ENCODE data around the gene RAB9A.
"Not testable (repeated sequence)": the region's sequence is repeated elsewhere in the genome, so short reads cannot be mapped to it uniquely, and the experiment has no call there.

Gene RAB9A

DNA sequence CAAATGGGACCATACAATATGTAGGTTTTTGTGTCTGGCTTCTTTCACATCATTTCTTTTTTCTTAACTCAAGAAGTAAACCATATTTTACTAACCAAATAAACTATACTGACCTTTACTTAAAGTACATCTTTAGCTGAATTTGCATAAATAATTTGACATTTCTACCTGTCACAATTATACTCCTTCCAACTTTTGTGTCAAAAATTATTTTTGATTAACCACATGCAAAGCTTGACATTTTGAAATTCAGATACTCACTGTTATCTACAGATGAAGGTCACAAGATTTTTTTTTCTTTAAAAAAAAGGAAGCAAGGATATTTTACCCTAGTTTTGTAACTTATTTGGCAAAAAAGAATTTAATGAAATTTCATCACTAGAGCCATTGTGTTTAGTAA is 12.0 kb upstream of the RAB9A start:
- H3K79me2 ChIP-seq (ENCODE audit: control insufficient read depth, insufficient read depth, low read length, poor library complexity): no peaks in the 10 kb centered on the region
- DNase-seq: no peak
- H3K9ac ChIP-seq (ENCODE audit: low read length): no peak overlapping the region
- H2AK5ac ChIP-seq (ENCODE audit: low read length): no peak overlapping the region
- no peak overlapping the region for H2BK120ac ChIP-seq (ENCODE audit: insufficient read depth, low read length, poor library complexity)
- no peak overlapping the region for H3K4ac ChIP-seq (ENCODE audit: low read depth, low read length)
- H3K79me1 ChIP-seq (ENCODE audit: low read length): no peaks in the 10 kb centered on the region
- no peak overlapping the region for H3K23ac ChIP-seq (ENCODE audit: low read length)
- no peak overlapping the region for H4K8ac ChIP-seq (ENCODE audit: low read depth, low read length)
- no peak overlapping the region for H3K4me2 ChIP-seq (ENCODE audit: low read length)
- no peak overlapping the region for H2BK12ac ChIP-seq (ENCODE audit: low read length)
- no peaks in the 10 kb centered on the region for H3K9me3 ChIP-seq (ENCODE audit: insufficient read depth, low read depth, low read length)
- H3K4me1 ChIP-seq (ENCODE audit: control insufficient read depth in 1 of 2, insufficient read depth in 2 of 2, low read length in 2 of 2): no peaks in the 10 kb centered on the region
- no peak overlapping the region for H3K18ac ChIP-seq (ENCODE audit: low read length)
- H3K27ac ChIP-seq (ENCODE audit: low read depth, low read length): no peak overlapping the region
- H4K12ac ChIP-seq (ENCODE audit: low read depth, low read length): no peak overlapping the region
- H2AFZ ChIP-seq (ENCODE audit: insufficient read depth, low read length, poor library complexity): no peak overlapping the region
- H3K36me3 ChIP-seq (ENCODE audit: control insufficient read depth in 1 of 2, insufficient read depth in 2 of 2, low read length in 2 of 2): no peaks in the 10 kb centered on the region
- H3K4me3 ChIP-seq (ENCODE audit: low read depth, low read length): no peak overlapping the region
- H3K14ac ChIP-seq (ENCODE audit: low read length): no peak overlapping the region
- H3K27me3 ChIP-seq (ENCODE audit: insufficient read depth, low read length): no peaks in the 10 kb centered on the region
- no peak overlapping the region for H2BK5ac ChIP-seq (ENCODE audit: low read depth, low read length, poor library complexity)
- H4K91ac ChIP-seq (ENCODE audit: low read depth, low read length): no peak overlapping the region

DNA sequence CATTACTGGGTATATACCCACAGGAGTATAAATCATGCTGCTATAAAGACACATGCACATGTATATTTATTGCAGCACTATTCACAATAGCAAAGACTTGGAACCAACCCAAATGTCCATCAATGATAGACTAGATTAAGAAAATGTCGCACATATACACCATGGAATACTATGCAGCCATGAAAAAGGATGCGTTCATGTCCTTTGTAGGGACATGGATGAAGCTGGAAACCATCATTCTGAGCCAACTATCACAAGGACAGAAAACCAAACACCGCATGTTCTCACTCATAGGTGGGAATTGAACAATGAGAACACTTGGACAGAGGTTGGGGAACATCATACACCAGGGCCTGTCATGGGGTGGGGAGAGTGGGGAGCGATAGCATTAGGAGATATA is 9.2 kb upstream of the RAB9A start:
- H3K79me2 ChIP-seq (ENCODE audit: control insufficient read depth, insufficient read depth, low read length, poor library complexity); H2BK12ac ChIP-seq (ENCODE audit: low read length); H3K23ac ChIP-seq (ENCODE audit: low read length); H3K4me3 ChIP-seq (ENCODE audit: low read depth, low read length); H3K4me2 ChIP-seq (ENCODE audit: low read length); H4K91ac ChIP-seq (ENCODE audit: low read depth, low read length); H3K14ac ChIP-seq (ENCODE audit: low read length); H3K36me3 ChIP-seq (ENCODE audit: control insufficient read depth in 1 of 2, insufficient read depth in 2 of 2, low read length in 2 of 2); H4K8ac ChIP-seq (ENCODE audit: low read depth, low read length); H3K9ac ChIP-seq (ENCODE audit: low read length); DNase-seq; H3K27ac ChIP-seq (ENCODE audit: low read depth, low read length); H4K12ac ChIP-seq (ENCODE audit: low read depth, low read length); H2AFZ ChIP-seq (ENCODE audit: insufficient read depth, low read length, poor library complexity); H2BK120ac ChIP-seq (ENCODE audit: insufficient read depth, low read length, poor library complexity); H2BK5ac ChIP-seq (ENCODE audit: low read depth, low read length, poor library complexity); H2AK5ac ChIP-seq (ENCODE audit: low read length); H3K79me1 ChIP-seq (ENCODE audit: low read length); H3K27me3 ChIP-seq (ENCODE audit: insufficient read depth, low read length); H3K9me3 ChIP-seq (ENCODE audit: insufficient read depth, low read depth, low read length); H3K4me1 ChIP-seq (ENCODE audit: control insufficient read depth in 1 of 2, insufficient read depth in 2 of 2, low read length in 2 of 2); H3K18ac ChIP-seq (ENCODE audit: low read length); H3K4ac ChIP-seq (ENCODE audit: low read depth, low read length): not testable (repeated sequence)
- WGBS (ENCODE audit: extremely low coverage, insufficient coverage, insufficient read length): no CpG with 5 or more reads among the region's 4 CpGs

GRCh38 chrX:13681595-13681994 is 7.3 kb upstream of the RAB9A start:
- Histone ChIP-seq H3K79me1 (ENCODE audit: low read length) (no peaks in the 10 kb centered on the region), H3K9me3 (ENCODE audit: insufficient read depth, low read depth, low read length) (no peaks in the 10 kb centered on the region), H2AK5ac (ENCODE audit: low read length) (no peak overlapping the region), H3K23ac (ENCODE audit: low read length) (no peak overlapping the region), H3K4me2 (ENCODE audit: low read length) (no peak overlapping the region), H4K8ac (ENCODE audit: low read depth, low read length) (no peak overlapping the region), H3K4me1 (ENCODE audit: control insufficient read depth in 1 of 2, insufficient read depth in 2 of 2, low read length in 2 of 2) (no peaks in the 10 kb centered on the region), H3K27me3 (ENCODE audit: insufficient read depth, low read length) (no peaks in the 10 kb centered on the region), H4K12ac (ENCODE audit: low read depth, low read length) (no peak overlapping the region), H2BK120ac (ENCODE audit: insufficient read depth, low read length, poor library complexity) (no peak overlapping the region), H3K9ac (ENCODE audit: low read length) (no peak overlapping the region), H3K27ac (ENCODE audit: low read depth, low read length) (no peak overlapping the region), H2AFZ (ENCODE audit: insufficient read depth, low read length, poor library complexity) (no peak overlapping the region), H2BK5ac (ENCODE audit: low read depth, low read length, poor library complexity) (no peak overlapping the region), H3K4me3 (ENCODE audit: low read depth, low read length) (no peak overlapping the region), H3K14ac (ENCODE audit: low read length) (no peak overlapping the region), H3K4ac (ENCODE audit: low read depth, low read length) (no peak overlapping the region), H3K36me3 (ENCODE audit: control insufficient read depth in 1 of 2, insufficient read depth in 2 of 2, low read length in 2 of 2) (no peaks in the 10 kb centered on the region), H2BK12ac (ENCODE audit: low read length) (no peak overlapping the region), H3K18ac (ENCODE audit: low read length) (no peak overlapping the region), H4K91ac (ENCODE audit: low read depth, low read length) (no peak overlapping the region), H3K79me2 (ENCODE audit: control insufficient read depth, insufficient read depth, low read length, poor library complexity) (no peaks in the 10 kb centered on the region)
- no CpG with 5 or more reads among the region's 7 CpGs for WGBS (ENCODE audit: extremely low coverage, insufficient coverage, insufficient read length)
- DNase-seq: no peak

- no peak overlapping the region for H3K4me3 ChIP-seq (ENCODE audit: low read depth, low read length)
- no peak overlapping the region for H4K12ac ChIP-seq (ENCODE audit: low read depth, low read length)
- H3K14ac ChIP-seq (ENCODE audit: low read length): no peak overlapping the region
- H3K27ac ChIP-seq (ENCODE audit: low read depth, low read length): no peak overlapping the region
- H3K4me2 ChIP-seq (ENCODE audit: low read length): no peak overlapping the region
- no peak overlapping the region for H2BK120ac ChIP-seq (ENCODE audit: insufficient read depth, low read length, poor library complexity)
- H2AFZ ChIP-seq (ENCODE audit: insufficient read depth, low read length, poor library complexity): no peak overlapping the region
- peaks cover 4% of the 10 kb centered on the region for H3K79me2 ChIP-seq (ENCODE audit: control insufficient read depth, insufficient read depth, low read length, poor library complexity)
- H3K27me3 ChIP-seq (ENCODE audit: insufficient read depth, low read length): no peaks in the 10 kb centered on the region
- no peak overlapping the region for H2BK12ac ChIP-seq (ENCODE audit: low read length)
- no peak overlapping the region for H3K9ac ChIP-seq (ENCODE audit: low read length)
- no peak overlapping the region for H3K23ac ChIP-seq (ENCODE audit: low read length)
- no peak overlapping the region for H4K8ac ChIP-seq (ENCODE audit: low read depth, low read length)
- H3K4me1 ChIP-seq (ENCODE audit: control insufficient read depth in 1 of 2, insufficient read depth in 2 of 2, low read length in 2 of 2): no peaks in the 10 kb centered on the region
- no peak overlapping the region for H4K91ac ChIP-seq (ENCODE audit: low read depth, low read length)
- peaks cover 4% of the 10 kb centered on the region for H3K79me1 ChIP-seq (ENCODE audit: low read length)
- H2AK5ac ChIP-seq (ENCODE audit: low read length): no peak overlapping the region
- no peak overlapping the region for H2BK5ac ChIP-seq (ENCODE audit: low read depth, low read length, poor library complexity)
- H3K9me3 ChIP-seq (ENCODE audit: insufficient read depth, low read depth, low read length): no peaks in the 10 kb centered on the region
- no peaks in the 10 kb centered on the region for H3K36me3 ChIP-seq (ENCODE audit: control insufficient read depth in 1 of 2, insufficient read depth in 2 of 2, low read length in 2 of 2)
- no CpG with 5 or more reads among the region's 4 CpGs for WGBS (ENCODE audit: extremely low coverage, insufficient coverage, insufficient read length)
- H3K4ac ChIP-seq (ENCODE audit: low read depth, low read length): no peak overlapping the region
- no peak for DNase-seq
- no peak overlapping the region for H3K18ac ChIP-seq (ENCODE audit: low read length)
Measured at GRCh38 chrX:13684361-13684760, 4.6 kb upstream of the RAB9A start.
